GM12878 (cell line): ENCODE results near the gene GPR152. TPM values are rescaled to one million over a fixed set of nuclear protein-coding genes. Genes with fewer than 3 reads are reported as not detected.

ENCODE experiments used
- ATAC-seq: fragments of 200-7000 bp; cut with Tn5 transposase; 3 replicates; pipeline ENCODE4 v1.9.1; 2020; ENCODE audit warnings: mild to moderate bottlenecking, moderate library complexity
- BruUV-seq: library from RNA; stranded (reverse); fragments of 400-500 nt; replicated peaks from 2 replicates; lab custom pipeline; 2021; lab: Mats Ljungman, UMichigan
- CTCF ChIA-PET: fragments of 300-600 bp; sonication (Branson Sonifier 250); formaldehyde crosslinking; extraction: SDS; loops from one replicate; lab custom pipeline; 2021; ENCODE audit warnings: inconsistent platforms; lab: Yijun Ruan, JAX
- POLR2A ChIA-PET: fragments of 350-600 bp; formaldehyde crosslinking; extraction: SDS; loops from one replicate; lab custom pipeline; 2021; ENCODE audit warnings: inconsistent platforms; lab: Charles Lee
- RAD21 ChIA-PET: fragments of 300-600 bp; sonication (Branson Sonifier 250); formaldehyde crosslinking; loops from one replicate; lab custom pipeline; 2023; ENCODE audit warnings: antibody characterized with exemption; ENCODE audit not compliant: unreplicated experiment; lab: Charles Lee
- SMC1A ChIA-PET: fragments of 300-600 bp; sonication (Branson Sonifier 250); formaldehyde crosslinking; loops from one replicate; lab custom pipeline; 2023; ENCODE audit not compliant: unreplicated experiment, uncharacterized antibody; lab: Charles Lee
- DNase-seq: peaks from one replicate; pipeline ENCODE4 v3.0.0-alpha.2; 2011; ENCODE audit warnings: low read depth, low spot score
- FAIRE-seq: peaks from 3 replicates; lab custom pipeline; 2011; peaks lifted over from hg19 to GRCh38; lab: Jason Lieb, UNC
- H2AFZ ChIP-seq: 2 replicates; pipeline ENCODE4 v1.6.0; 2011; ENCODE audit warnings: low read depth, low read length, control low read depth; ENCODE audit not compliant: control insufficient read depth
- H3K27ac ChIP-seq: 2 replicates; pipeline ENCODE4 v1.5.1; 2011; ENCODE audit warnings: control low read depth; ENCODE audit not compliant: control insufficient read depth, insufficient read depth
- H3K27me3 ChIP-seq, 2 experiments: replicated peaks in 1 of 2; 2 replicates each; pipeline versions ENCODE4 v1.6.0 to v1.6.1; 2011; ENCODE audit warnings: low read length in 1 of 2; ENCODE audit not compliant: control insufficient read depth in 2 of 2, insufficient read depth in 2 of 2
- H3K36me3 ChIP-seq, 2 experiments: 2 replicates each; pipeline ENCODE4 v1.5.1; 2011; ENCODE audit warnings: low read length in 1 of 2; ENCODE audit not compliant: control insufficient read depth in 2 of 2, insufficient read depth in 2 of 2
- H3K4me1 ChIP-seq: 2 replicates; pipeline ENCODE4 v1.6.1; 2011; ENCODE audit warnings: mild to moderate bottlenecking, low read length, moderate library complexity, mixed read lengths; ENCODE audit not compliant: control insufficient read depth, insufficient read depth
- H3K4me2 ChIP-seq: 2 replicates; pipeline ENCODE4 v1.6.0; 2011; ENCODE audit warnings: control low read depth; ENCODE audit not compliant: control insufficient read depth, insufficient read depth
- H3K4me3 ChIP-seq: fragments of 200-600 bp; sonication (generic); 2 replicates; pipeline ENCODE4 v1.5.1; 2016
- H3K79me2 ChIP-seq: 2 replicates; pipeline ENCODE4 v1.6.0; 2011; ENCODE audit warnings: low read length; ENCODE audit not compliant: control insufficient read depth, insufficient read depth
- H3K9ac ChIP-seq: 2 replicates; pipeline ENCODE4 v1.8.0; 2011; ENCODE audit warnings: low read length, control low read depth, mixed read lengths; ENCODE audit not compliant: control insufficient read depth, insufficient read depth
- H3K9me3 ChIP-seq: replicated peaks from 3 replicates; pipeline ENCODE4 v1.5.1; 2011; ENCODE audit warnings: mild to moderate bottlenecking, low read length; ENCODE audit not compliant: control insufficient read depth, insufficient read depth
- H4K20me1 ChIP-seq: 2 replicates; pipeline ENCODE4 v1.6.0; 2011; ENCODE audit not compliant: control insufficient read depth, insufficient read depth
- EP300 ChIP-seq, 2 experiments: fragments of 150-350 bp in 1 of 2; IDR thresholded peaks; 2 replicates each; pipeline ENCODE4 v1.6.1; 2011 to 2012; ENCODE audit warnings: low read depth in 2 of 2, low read length in 2 of 2, borderline replicate concordance in 1 of 2, improper control_type of control experiment in 1 of 2, inconsistent platforms in 1 of 2; ENCODE audit not compliant: control insufficient read depth in 1 of 2
- FOS ChIP-seq: IDR thresholded peaks from 3 replicates; pipeline ENCODE4 v1.6.1; 2011; ENCODE audit warnings: borderline replicate concordance; ENCODE audit not compliant: insufficient read length; ENCODE audit errors: extremely low read depth
- JUND ChIP-seq: IDR thresholded peaks from 2 replicates; pipeline ENCODE4 v1.6.1; 2012; ENCODE audit warnings: low read depth, mild to moderate bottlenecking, low read length, improper control_type of control experiment, moderate library complexity
- NBN ChIP-seq: fragments of 450-650 bp; IDR thresholded peaks from 2 replicates; pipeline ENCODE4 v1.6.1; 2016
- PML ChIP-seq: IDR thresholded peaks from 2 replicates; pipeline ENCODE4 v1.6.1; 2012; ENCODE audit warnings: low read length, inconsistent platforms
- POLR2A ChIP-seq: IDR thresholded peaks from 2 replicates; pipeline ENCODE4 v1.6.1; 2011; ENCODE audit warnings: low read depth, mild to moderate bottlenecking, low read length
- POLR2AphosphoS2 ChIP-seq: IDR thresholded peaks from 2 replicates; pipeline ENCODE4 v1.6.1; 2011; ENCODE audit warnings: low read depth, mild to moderate bottlenecking, low read length, improper control_type of control experiment, moderate library complexity
- POLR2AphosphoS5 ChIP-seq: IDR thresholded peaks from 2 replicates; pipeline ENCODE4 v1.6.1; 2011; ENCODE audit warnings: mild to moderate bottlenecking, low read length, inconsistent platforms
- RFX5 ChIP-seq: IDR thresholded peaks from 2 replicates; pipeline ENCODE4 v1.6.1; 2011; ENCODE audit warnings: low read depth, low read length, improper control_type of control experiment
- STAT1 ChIP-seq: fragments of 450-650 bp; conservative IDR thresholded peaks from 2 replicates; pipeline ENCODE4 v1.6.1; 2014; ENCODE audit warnings: antibody characterized with exemption, mild to moderate bottlenecking
- ZNF384 ChIP-seq: IDR thresholded peaks from 2 replicates; pipeline ENCODE4 v1.6.1; 2012; ENCODE audit warnings: low read depth, mild to moderate bottlenecking, low read length, improper control_type of control experiment, borderline replicate concordance
- WGBS: methylation state at CpG from one replicate; pipeline ENCODE4 v1.1.6; 2016; ENCODE audit warnings: low lambda C conversion rate; ENCODE audit not compliant: insufficient replicate concordance, insufficient coverage; ENCODE audit errors: missing lambda C conversion rate; 5-methylcytosine and 5-hydroxymethylcytosine counted together
- in situ Hi-C: fragments of 300-500 bp; cut with MboI; formaldehyde crosslinking; loops from 9 replicates; pipeline ENCODE4 v1.14.3; 2018; ENCODE audit warnings: mixed read lengths
- intact Hi-C: fragments of 100-400 bp; cut with micrococcal nuclease; formaldehyde crosslinking; loops from one replicate; pipeline ENCODE4 v1.14.2; 2022; ENCODE audit not compliant: unreplicated experiment
- polyA plus RNA-seq, 11 experiments: library from polyadenylated mRNA; depleted of rRNA in 4 of 11; unstranded in 6 of 11; stranded (reverse) in 5 of 11; fragments of >200 nt; fragmentation: Nextera tagmentation in 4 of 11; fragmentation: Illumina TruSeq in 1 of 11; extraction: Ambion mirVana in 4 of 11; extraction: Trizol in 1 of 11; gene quantifications; 1 replicate in 1 of 11; 2 replicates in 10 of 11; pipeline versions ENCODE4 v1.2.1 to v1.2.3, GENCODE V29; 2011 to 2016; ENCODE audit warnings: inconsistent platforms in 2 of 11, missing spikeins in 2 of 11, low read depth in 1 of 11
- total RNA-seq, 4 experiments: library from RNA; depleted of rRNA in 3 of 4; stranded (reverse); fragments of >200 nt in 3 of 4; fragmentation: Illumina TruSeq in 1 of 4; extraction: Trizol in 1 of 4; gene quantifications; 2 replicates each; pipeline versions ENCODE4 v1.2.1 to v1.2.3, GENCODE V29; 2013 to 2021
- TF ChIP-seq, protein P1 (sequence below): IDR thresholded peaks from 2 replicates; pipeline ENCODE4 v1.6.1; 2011; ENCODE audit warnings: borderline replicate concordance, low read depth, mild to moderate bottlenecking, moderate library complexity, mixed read lengths, low read length; ENCODE audit not compliant: insufficient read depth; ENCODE audit errors: extremely low read length
- TF ChIP-seq, protein P2 (sequence below): fragments of 450-650 bp; conservative IDR thresholded peaks from 2 replicates; pipeline ENCODE4 v1.6.1; 2017; ENCODE audit warnings: mild to moderate bottlenecking, moderate library complexity
- TF ChIP-seq, protein P3 (sequence below): fragments of 450-650 bp; formaldehyde crosslinking; IDR thresholded peaks from 2 replicates; pipeline ENCODE4 v1.4.0; 2022; ENCODE audit warnings: mild to moderate bottlenecking, moderate library complexity
- TF ChIP-seq, protein P4 (sequence below): IDR thresholded peaks from 2 replicates; pipeline ENCODE4 v1.6.1; 2012; ENCODE audit warnings: low read length, inconsistent platforms

Gene GPR152
- total and polyA plus RNA-seq, 10 of the 15 experiments (the other 5 are each of a cell fraction or from before 2014, with no cell fraction given), result not detected

DNA sequence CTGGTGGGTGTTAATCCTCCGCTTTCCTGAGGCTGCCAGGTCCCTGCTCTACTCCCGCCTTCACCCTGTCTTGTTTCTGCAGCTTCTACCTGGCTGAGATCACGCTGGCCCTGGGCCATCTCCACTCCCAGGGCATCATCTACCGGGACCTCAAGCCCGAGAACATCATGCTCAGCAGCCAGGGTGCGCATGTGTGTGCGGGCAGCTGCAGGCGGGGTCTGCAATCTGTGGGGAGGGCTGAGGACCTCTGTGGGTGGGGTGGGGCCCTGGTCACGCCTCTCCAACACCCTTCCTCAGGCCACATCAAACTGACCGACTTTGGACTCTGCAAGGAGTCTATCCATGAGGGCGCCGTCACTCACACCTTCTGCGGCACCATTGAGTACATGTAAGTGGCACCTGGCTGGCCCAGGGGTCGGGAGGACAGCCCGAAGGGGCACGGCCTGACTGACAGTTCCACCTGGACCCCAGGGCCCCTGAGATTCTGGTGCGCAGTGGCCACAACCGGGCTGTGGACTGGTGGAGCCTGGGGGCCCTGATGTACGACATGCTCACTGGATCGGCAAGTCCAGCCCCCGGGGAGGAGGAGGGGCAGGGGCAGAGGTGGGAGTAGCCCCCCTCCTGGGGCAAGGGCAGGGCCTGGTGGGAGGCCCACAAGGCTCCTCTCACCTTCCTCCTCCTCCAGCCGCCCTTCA lies 19.7 kb downstream of the GPR152 start:
- Histone ChIP-seq H3K79me2 (peaks cover 60% of the 10 kb centered on the region), H3K4me2 (peak overlapping the region; percentile 71; the same call in 1 of the 2 replicates), H2AFZ (no peak overlapping the region), H4K20me1 (no peaks in the 10 kb centered on the region), H3K27ac (no peak overlapping the region), H3K9ac (no peak overlapping the region), H3K9me3 (no peaks in the 10 kb centered on the region), H3K4me3 (no peak overlapping the region), H3K4me1 (peaks cover 26% of the 10 kb centered on the region), H3K27me3 (no peaks in the 10 kb centered on the region), H3K36me3 (peaks cover 6 to 20% of the 10 kb centered on the region in 2 experiments; a peak in 3 of 4 replicates)
- BruUV-seq, result no TSS peak
- TF ChIP-seq, protein P1, sequence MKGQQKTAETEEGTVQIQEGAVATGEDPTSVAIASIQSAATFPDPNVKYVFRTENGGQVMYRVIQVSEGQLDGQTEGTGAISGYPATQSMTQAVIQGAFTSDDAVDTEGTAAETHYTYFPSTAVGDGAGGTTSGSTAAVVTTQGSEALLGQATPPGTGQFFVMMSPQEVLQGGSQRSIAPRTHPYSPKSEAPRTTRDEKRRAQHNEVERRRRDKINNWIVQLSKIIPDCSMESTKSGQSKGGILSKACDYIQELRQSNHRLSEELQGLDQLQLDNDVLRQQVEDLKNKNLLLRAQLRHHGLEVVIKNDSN, result no peak
- TF ChIP-seq POLR2A, result peak; percentile 68
- TF ChIP-seq EP300 (IDR thresholded peaks at IDR 0.05; ENCODE audit: borderline replicate concordance in 1 of 2, control insufficient read depth in 1 of 2, low read depth in 2 of 2, low read length in 2 of 2), result no peak
- no peak for TF ChIP-seq PML
- no peak for TF ChIP-seq JUND
- no peak for TF ChIP-seq NBN
- TF ChIP-seq RFX5, result no peak
- peak; percentile 43; the same call in 1 of the 2 replicates for TF ChIP-seq POLR2AphosphoS2
- no peak for TF ChIP-seq ZNF384
- TF ChIP-seq STAT1, result no peak
- TF ChIP-seq, protein P2, sequence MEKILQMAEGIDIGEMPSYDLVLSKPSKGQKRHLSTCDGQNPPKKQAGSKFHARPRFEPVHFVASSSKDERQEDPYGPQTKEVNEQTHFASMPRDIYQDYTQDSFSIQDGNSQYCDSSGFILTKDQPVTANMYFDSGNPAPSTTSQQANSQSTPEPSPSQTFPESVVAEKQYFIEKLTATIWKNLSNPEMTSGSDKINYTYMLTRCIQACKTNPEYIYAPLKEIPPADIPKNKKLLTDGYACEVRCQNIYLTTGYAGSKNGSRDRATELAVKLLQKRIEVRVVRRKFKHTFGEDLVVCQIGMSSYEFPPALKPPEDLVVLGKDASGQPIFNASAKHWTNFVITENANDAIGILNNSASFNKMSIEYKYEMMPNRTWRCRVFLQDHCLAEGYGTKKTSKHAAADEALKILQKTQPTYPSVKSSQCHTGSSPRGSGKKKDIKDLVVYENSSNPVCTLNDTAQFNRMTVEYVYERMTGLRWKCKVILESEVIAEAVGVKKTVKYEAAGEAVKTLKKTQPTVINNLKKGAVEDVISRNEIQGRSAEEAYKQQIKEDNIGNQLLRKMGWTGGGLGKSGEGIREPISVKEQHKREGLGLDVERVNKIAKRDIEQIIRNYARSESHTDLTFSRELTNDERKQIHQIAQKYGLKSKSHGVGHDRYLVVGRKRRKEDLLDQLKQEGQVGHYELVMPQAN, result no peak
- TF ChIP-seq, protein P3, sequence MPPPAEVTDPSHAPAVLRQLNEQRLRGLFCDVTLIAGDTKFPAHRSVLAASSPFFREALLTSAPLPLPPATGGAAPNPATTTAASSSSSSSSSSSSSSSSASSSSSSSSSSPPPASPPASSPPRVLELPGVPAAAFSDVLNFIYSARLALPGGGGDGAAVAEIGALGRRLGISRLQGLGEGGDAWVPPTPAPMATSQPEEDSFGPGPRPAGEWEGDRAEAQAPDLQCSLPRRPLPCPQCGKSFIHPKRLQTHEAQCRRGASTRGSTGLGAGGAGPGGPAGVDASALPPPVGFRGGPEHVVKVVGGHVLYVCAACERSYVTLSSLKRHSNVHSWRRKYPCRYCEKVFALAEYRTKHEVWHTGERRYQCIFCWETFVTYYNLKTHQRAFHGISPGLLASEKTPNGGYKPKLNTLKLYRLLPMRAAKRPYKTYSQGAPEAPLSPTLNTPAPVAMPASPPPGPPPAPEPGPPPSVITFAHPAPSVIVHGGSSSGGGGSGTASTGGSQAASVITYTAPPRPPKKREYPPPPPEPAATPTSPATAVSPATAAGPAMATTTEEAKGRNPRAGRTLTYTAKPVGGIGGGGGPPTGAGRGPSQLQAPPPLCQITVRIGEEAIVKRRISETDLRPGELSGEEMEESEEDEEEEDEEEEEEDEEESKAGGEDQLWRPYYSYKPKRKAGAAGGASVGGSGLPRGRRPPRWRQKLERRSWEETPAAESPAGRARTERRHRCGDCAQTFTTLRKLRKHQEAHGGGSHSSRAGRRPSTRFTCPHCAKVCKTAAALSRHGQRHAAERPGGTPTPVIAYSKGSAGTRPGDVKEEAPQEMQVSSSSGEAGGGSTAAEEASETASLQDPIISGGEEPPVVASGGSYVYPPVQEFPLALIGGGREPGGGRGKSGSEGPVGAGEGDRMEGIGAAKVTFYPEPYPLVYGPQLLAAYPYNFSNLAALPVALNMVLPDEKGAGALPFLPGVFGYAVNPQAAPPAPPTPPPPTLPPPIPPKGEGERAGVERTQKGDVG (CRISPR knock-in tag), result no peak
- no peak for TF ChIP-seq POLR2AphosphoS5
- TF ChIP-seq, protein P4, sequence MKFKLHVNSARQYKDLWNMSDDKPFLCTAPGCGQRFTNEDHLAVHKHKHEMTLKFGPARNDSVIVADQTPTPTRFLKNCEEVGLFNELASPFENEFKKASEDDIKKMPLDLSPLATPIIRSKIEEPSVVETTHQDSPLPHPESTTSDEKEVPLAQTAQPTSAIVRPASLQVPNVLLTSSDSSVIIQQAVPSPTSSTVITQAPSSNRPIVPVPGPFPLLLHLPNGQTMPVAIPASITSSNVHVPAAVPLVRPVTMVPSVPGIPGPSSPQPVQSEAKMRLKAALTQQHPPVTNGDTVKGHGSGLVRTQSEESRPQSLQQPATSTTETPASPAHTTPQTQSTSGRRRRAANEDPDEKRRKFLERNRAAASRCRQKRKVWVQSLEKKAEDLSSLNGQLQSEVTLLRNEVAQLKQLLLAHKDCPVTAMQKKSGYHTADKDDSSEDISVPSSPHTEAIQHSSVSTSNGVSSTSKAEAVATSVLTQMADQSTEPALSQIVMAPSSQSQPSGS, result no peak
- TF ChIP-seq FOS, result no peak
- DNase-seq (no peak), ATAC-seq (no peak), FAIRE-seq (no peak)
- ChIA-PET RAD21 (interaction anchor here (1.5 kb wide), 1 partner anchor 28 kb away, joined by 3 read pairs; no protein-coding TSS in a partner anchor), SMC1A (no interaction called here), POLR2A (interaction anchor here (0.8 to 2.3 kb wide), 2 partner anchors 29 to 31 kb away, joined by 3 to 10 read pairs; partner anchors contain the start of gene PPP1CA), CTCF (interaction anchor here (0.6 kb wide), 1 partner anchor 108 kb away, joined by 4 read pairs; no protein-coding TSS in a partner anchor)
- intact Hi-C loops (no loop called here), in situ Hi-C loops (no loop called here)
- 87% methylated on average over 20 of the region's 22 CpGs for WGBS
